Left renal pelvis (tissue), 4 donors: Measurements from ENCODE around the gene DLAT. TPM values are rescaled to one million over a fixed set of nuclear protein-coding genes. Genes with fewer than 3 reads are reported as not detected.
"Not testable (repeated sequence)": the region's sequence is repeated elsewhere in the genome, so short reads cannot be mapped to it uniquely, and the experiment has no call there.

Experiments
- DNase-seq, 4 donors: peaks; one replicate each; pipeline ENCODE4 v3.0.0-alpha.2; 2013; ENCODE audit warnings: low read depth in 4 of 4, low spot score in 3 of 4
- polyA plus RNA-seq, 4 donors: library from polyadenylated mRNA; unstranded; fragments of 120-200 nt; gene quantifications; one replicate each; pipeline ENCODE4 v1.2.1, GENCODE V29; 2013; ENCODE audit not compliant: insufficient read length in 4 of 4

Gene DLAT
- polyA plus RNA-seq, 4 donors: 31.3 to 57.1 (median 49.1) TPM

- no peak for DNase-seq
Observed at GRCh38 chr11:112002491-112003216, 22.6 kb upstream of the DLAT start.

GRCh38 chr11:112004389-112004788 lies 20.8 kb upstream of the DLAT start:
- DNase-seq: no peak

- DNase-seq: no peak
Observed at GRCh38 chr11:112005422-112006094, 19.6 kb upstream of the DLAT start.

- DNase-seq: not testable (repeated sequence)
Observed at GRCh38 chr11:112006095-112006441, 19.1 kb upstream of the DLAT start.

GRCh38 chr11:112011451-112011850 lies 13.8 kb upstream of the DLAT start:
- not testable (repeated sequence) for DNase-seq

- DNase-seq: no peak
Observed at GRCh38 chr11:112012874-112013273, 12.3 kb upstream of the DLAT start.

GRCh38 chr11:112013497-112014164 lies 11.6 kb upstream of the DLAT start:
- DNase-seq: no peak

GRCh38 chr11:112016088-112016764 lies 9.0 kb upstream of the DLAT start:
- no peak for DNase-seq

- no peak for DNase-seq
Observed at GRCh38 chr11:112016765-112017376, 8.3 kb upstream of the DLAT start.

GRCh38 chr11:112017538-112017937 lies 7.7 kb upstream of the DLAT start:
- DNase-seq: no peak

- DNase-seq: no peak
Observed at GRCh38 chr11:112019066-112019465, 6.1 kb upstream of the DLAT start.

GRCh38 chr11:112023104-112023503 lies 2.1 kb upstream of the DLAT start:
- DNase-seq: no peak

GRCh38 chr11:112024178-112024772 lies 933 bp upstream of the DLAT start:
- peak in 1 of 4 donors; percentile 4 for DNase-seq

- DNase-seq: peak in 1 of 4 donors; percentile 8
Observed at GRCh38 chr11:112025707-112026106, 499 bp downstream of the DLAT start.

- DNase-seq: not testable (repeated sequence)
Observed at GRCh38 chr11:112026784-112027410, 1.7 kb downstream of the DLAT start.

- DNase-seq: no peak
Observed at GRCh38 chr11:112029460-112029859, 4.3 kb downstream of the DLAT start.

GRCh38 chr11:112033902-112034301 lies 8.7 kb downstream of the DLAT start:
- DNase-seq: no peak

- no peak for DNase-seq
Observed at GRCh38 chr11:112037527-112037926, 12.3 kb downstream of the DLAT start.

- DNase-seq: no peak
Observed at GRCh38 chr11:112042161-112042960, 17.2 kb downstream of the DLAT start.
